Measurements from ENCODE around the gene CRABP2. TPM values are rescaled to one million over a fixed set of nuclear protein-coding genes. Genes with fewer than 3 reads are reported as not detected.
A peak's percentile ranks its signal among the peaks of the same experiment; 100 is the strongest.

The CRABP2 gene
- total and polyA plus RNA-seq, 5 experiments from 2014 or later: 0.44 to 2.9 TPM; not detected in 3

GRCh38 chr1:156693848-156694689, 11.3 kb downstream of the CRABP2 start:
- H3K9me3 Mint-ChIP-seq: no peaks in the 10 kb centered on the region
- H3K36me3 Mint-ChIP-seq: peaks cover 0 to 1% (median 0%) of the 10 kb centered on the region in 3 donors
- H3K4me1 Mint-ChIP-seq: peaks cover 19 to 30% (median 25%) of the 10 kb centered on the region in 4 donors
- ATAC-seq (no peak), DNase-seq (peak in 1 of 10 donors; percentile 50)
- POLR2A ChIA-PET: no interaction called here
- H3K27ac Mint-ChIP-seq: peak overlapping the region in 3 of 10 donors; percentile 20 to 74 (median 59)
- H3K27me3 Mint-ChIP-seq: peaks cover 28 to 82% (median 64%) of the 10 kb centered on the region in 5 donors
- H3K4me3 Mint-ChIP-seq: peak overlapping the region in 1 of 10 donors; percentile 15

DNA sequence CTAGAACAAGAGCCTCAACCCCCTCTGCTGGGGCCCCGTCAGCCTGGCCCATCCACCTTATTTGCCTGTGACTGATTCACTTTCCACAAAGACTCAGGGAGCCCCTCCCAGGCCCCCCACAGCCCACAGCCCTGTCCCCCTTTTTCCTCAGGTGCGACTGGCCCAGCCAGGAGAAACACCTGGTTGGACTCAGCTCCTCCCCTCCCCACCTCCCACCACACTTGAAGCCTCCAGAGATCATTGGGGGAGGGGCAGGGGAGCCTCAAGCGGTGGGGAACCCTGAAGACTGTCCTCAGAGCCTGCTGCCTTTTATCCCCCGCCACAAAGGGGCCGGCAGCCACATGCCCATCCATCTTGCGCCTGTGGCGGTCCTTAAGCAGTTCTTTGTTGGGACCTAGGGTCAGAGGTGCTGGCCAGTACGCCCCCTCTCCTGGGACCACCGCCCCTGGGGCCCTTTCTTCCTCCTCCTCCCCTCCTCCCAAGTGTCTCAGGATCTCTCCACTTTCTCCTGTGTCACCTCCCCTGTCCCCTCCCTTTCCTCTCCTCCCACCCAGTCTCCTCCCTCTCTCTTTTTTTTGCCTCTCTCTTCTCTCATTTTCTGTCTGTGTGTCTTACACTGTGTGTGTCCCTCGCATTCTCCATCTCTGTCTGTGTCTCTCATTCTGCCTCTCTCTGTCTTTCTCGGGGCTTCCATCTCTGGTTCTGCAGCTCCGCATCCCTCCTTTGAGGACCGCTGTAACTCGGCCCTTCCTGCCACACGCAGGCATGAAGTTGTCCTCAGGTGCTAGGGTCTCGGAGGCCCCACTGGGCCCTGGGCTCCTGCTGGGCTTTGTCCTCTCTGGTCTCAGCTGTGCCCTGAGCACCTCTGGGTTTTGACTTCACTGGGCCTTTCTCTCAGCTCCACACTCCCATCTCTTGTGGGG, 12.2 kb downstream of the CRABP2 start:
- Mint-ChIP-seq H3K4me3 (peak overlapping the region in 3 of 10 donors; percentile 15 to 64 (median 36)), H3K36me3 (no peaks in the 10 kb centered on the region), H3K4me1 (peaks cover 19 to 32% (median 25%) of the 10 kb centered on the region in 4 donors), H3K27me3 (peaks cover 28 to 75% (median 57%) of the 10 kb centered on the region in 5 donors), H3K27ac (peak overlapping the region in 3 of 10 donors; percentile 25 to 72 (median 63)), H3K9me3 (no peaks in the 10 kb centered on the region)
- peak in 5 of 10 donors; percentile 12 to 60 (median 21) for DNase-seq
- POLR2A ChIA-PET: no interaction called here
- ATAC-seq: peak in 1 of 2 donors; percentile 15

- Mint-ChIP-seq H3K4me3 (peak overlapping the region in 2 of 10 donors; percentile 7 to 41), H3K27me3 (peaks cover 28 to 69% (median 53%) of the 10 kb centered on the region in 5 donors), H3K27ac (peak overlapping the region in 2 of 10 donors; percentile 67 to 72), H3K9me3 (no peaks in the 10 kb centered on the region), H3K4me1 (peaks cover 19 to 32% (median 25%) of the 10 kb centered on the region in 4 donors), H3K36me3 (no peaks in the 10 kb centered on the region)
- DNase-seq (peak in 1 of 10 donors; percentile 38), ATAC-seq (no peak)
- POLR2A ChIA-PET: interaction anchor here (0.7 kb wide), 1 partner anchor 21 kb away, joined by 3 read pairs; no protein-coding TSS in a partner anchor
These were observed 12.9 kb downstream of the CRABP2 start for GRCh38 chr1:156692441-156692924.

DNA sequence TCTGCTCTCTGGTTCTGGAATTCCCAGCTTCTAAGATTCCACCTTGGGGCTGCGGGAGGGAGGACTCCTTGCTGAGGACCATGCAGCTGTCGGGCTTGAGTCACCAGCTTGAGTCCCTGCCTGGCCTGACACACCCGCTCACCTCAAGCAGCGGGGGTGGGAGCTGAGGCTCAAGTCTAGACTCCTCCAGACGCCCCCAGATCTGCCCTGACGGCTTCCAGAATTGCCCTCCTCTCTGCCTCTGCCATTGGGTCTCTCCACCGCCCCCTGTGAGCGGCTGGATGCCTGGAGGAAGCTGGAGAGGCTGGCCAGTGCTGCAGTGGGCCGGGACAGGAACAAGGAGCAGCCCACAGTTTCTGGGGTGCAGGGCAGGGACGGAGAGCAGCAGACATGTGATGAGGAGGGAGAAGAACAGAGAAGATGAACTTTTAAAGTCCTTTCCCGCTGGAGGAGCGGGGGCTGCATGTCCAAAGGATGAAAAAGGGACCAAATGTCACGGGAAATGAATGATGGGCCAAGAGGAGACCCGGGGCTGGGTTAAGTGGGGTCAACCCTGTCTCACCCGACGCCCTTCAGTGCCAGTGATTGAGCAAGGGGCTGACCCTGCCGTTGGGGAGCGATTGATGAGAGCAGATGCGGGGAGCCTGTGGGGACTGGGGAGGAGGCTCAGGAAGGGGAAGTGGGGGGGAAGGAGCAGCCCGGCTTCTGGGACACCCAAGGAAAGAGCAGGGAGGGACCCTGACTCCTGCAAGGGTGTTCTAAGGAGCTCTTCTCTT, 13.5 kb downstream of the CRABP2 start:
- POLR2A ChIA-PET: interaction anchor here (0.7 kb wide), 1 partner anchor 22 kb away, joined by 3 read pairs; no protein-coding TSS in a partner anchor
- DNase-seq: peak in 1 of 10 donors; percentile 59
- Mint-ChIP-seq H3K4me3 (peak overlapping the region in 2 of 10 donors; percentile 7 to 41), H3K27ac (peak overlapping the region in 3 of 10 donors; percentile 67 to 74 (median 72)), H3K9me3 (no peaks in the 10 kb centered on the region), H3K4me1 (peaks cover 19 to 32% (median 25%) of the 10 kb centered on the region in 4 donors), H3K27me3 (peaks cover 28 to 66% (median 46%) of the 10 kb centered on the region in 5 donors), H3K36me3 (no peaks in the 10 kb centered on the region)
- ATAC-seq: no peak

DNA sequence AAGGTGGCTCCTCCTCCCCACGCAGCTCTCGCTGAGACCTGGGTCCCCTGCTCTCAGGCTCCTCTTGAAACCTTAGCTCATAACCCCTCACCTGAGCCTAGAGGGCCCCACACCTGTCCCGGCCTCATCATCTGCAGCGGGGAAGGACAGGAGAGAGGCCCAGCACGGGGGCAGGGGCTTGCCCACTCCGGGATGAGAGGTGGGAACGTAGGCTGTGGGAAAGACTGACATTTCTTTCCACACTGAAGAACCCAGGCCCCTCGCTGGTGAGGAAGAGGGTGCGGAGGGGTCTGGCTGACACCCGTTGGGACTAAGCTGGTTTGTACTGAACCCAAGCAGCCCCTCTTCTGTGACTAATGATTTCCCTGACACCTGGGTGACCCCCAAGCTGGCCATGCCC, 14.2 kb downstream of the CRABP2 start:
- Mint-ChIP-seq H3K27ac (no peak overlapping the region), H3K4me3 (no peak overlapping the region), H3K9me3 (no peaks in the 10 kb centered on the region), H3K36me3 (no peaks in the 10 kb centered on the region), H3K4me1 (peaks cover 18 to 32% (median 25%) of the 10 kb centered on the region in 4 donors), H3K27me3 (peaks cover 24 to 62% (median 42%) of the 10 kb centered on the region in 5 donors)
- POLR2A ChIA-PET: interaction anchor here (0.8 to 2.9 kb wide), 3 partner anchors 14 to 37 kb away, joined by 3 to 22 read pairs (median 12); partner anchors contain the start of genes CRABP2, ISG20L2 and METTL25B
- DNase-seq: no peak
- no peak for ATAC-seq

DNA sequence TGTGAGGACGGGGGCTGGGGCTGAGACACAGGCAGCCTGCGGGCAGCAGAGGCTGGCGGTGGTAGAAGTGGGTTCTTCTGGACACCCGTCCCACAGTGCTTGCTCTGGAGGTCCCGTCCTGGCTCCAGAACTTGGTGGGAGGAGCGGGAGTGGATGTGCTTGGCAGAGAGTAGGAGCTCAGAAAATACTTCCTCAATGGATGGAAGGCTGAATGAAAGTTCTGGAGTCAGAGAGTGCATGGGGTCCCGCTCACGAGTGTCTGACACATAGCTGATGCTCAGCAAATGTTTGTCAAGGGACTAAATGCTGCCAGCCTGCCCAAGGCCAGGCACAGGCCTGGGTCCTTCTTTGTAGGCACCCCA, 14.7 kb downstream of the CRABP2 start:
- no peak for ATAC-seq
- peak overlapping the region in 2 of 10 donors; percentile 33 to 42 for H3K27ac Mint-ChIP-seq

GRCh38 chr1:156689953-156690674, 15.3 kb downstream of the CRABP2 start:
- H3K27ac Mint-ChIP-seq: peak overlapping the region in 2 of 10 donors; percentile 71 to 83
- H3K36me3 Mint-ChIP-seq: no peaks in the 10 kb centered on the region
- no peaks in the 10 kb centered on the region for H3K9me3 Mint-ChIP-seq
- peaks cover 18 to 32% (median 25%) of the 10 kb centered on the region in 4 donors for H3K4me1 Mint-ChIP-seq
- H3K27me3 Mint-ChIP-seq: peaks cover 24 to 65% (median 42%) of the 10 kb centered on the region in 5 donors
- no peak for DNase-seq
- POLR2A ChIA-PET: interaction anchor here (0.7 to 2.9 kb wide), 7 partner anchors 15 to 233 kb away, joined by 3 to 22 read pairs (median 5); partner anchors contain the start of genes CRABP2, ISG20L2, METTL25B and PRCC
- no peak for ATAC-seq
- peak overlapping the region in 2 of 10 donors; percentile 13 to 87 for H3K4me3 Mint-ChIP-seq

More for the DNA sequence above, 14.7 kb downstream of the CRABP2 start:
- Mint-ChIP-seq H3K27me3 (peaks cover 24 to 63% (median 42%) of the 10 kb centered on the region in 5 donors), H3K4me1 (peaks cover 18 to 32% (median 25%) of the 10 kb centered on the region in 4 donors), H3K9me3 (no peaks in the 10 kb centered on the region), H3K4me3 (no peak overlapping the region), H3K36me3 (no peaks in the 10 kb centered on the region)
- DNase-seq: no peak
- POLR2A ChIA-PET: interaction anchor here (0.8 to 2.9 kb wide), 3 partner anchors 15 to 37 kb away, joined by 3 to 22 read pairs (median 12); partner anchors contain the start of genes CRABP2, ISG20L2 and METTL25B

GRCh38 chr1:156689035-156689952, 16.1 kb downstream of the CRABP2 start:
- POLR2A ChIA-PET: interaction anchor here (0.7 to 2.9 kb wide), 6 partner anchors 17 to 232 kb away, joined by 3 to 22 read pairs (median 8); partner anchors contain the start of genes CRABP2, ISG20L2, METTL25B and PRCC
- peak overlapping the region in 5 of 10 donors; percentile 71 to 87 (median 82) for H3K27ac Mint-ChIP-seq
- H3K36me3 Mint-ChIP-seq: no peaks in the 10 kb centered on the region
- H3K9me3 Mint-ChIP-seq: no peaks in the 10 kb centered on the region
- peak overlapping the region in 9 of 10 donors; percentile 13 to 87 (median 59) for H3K4me3 Mint-ChIP-seq
- peaks cover 18 to 36% (median 29%) of the 10 kb centered on the region in 4 donors for H3K4me1 Mint-ChIP-seq
- ATAC-seq (peak; percentile 97), DNase-seq (peak; percentile 63 to 89 (median 76))
- H3K27me3 Mint-ChIP-seq: peaks cover 21 to 59% (median 37%) of the 10 kb centered on the region in 5 donors

DNA sequence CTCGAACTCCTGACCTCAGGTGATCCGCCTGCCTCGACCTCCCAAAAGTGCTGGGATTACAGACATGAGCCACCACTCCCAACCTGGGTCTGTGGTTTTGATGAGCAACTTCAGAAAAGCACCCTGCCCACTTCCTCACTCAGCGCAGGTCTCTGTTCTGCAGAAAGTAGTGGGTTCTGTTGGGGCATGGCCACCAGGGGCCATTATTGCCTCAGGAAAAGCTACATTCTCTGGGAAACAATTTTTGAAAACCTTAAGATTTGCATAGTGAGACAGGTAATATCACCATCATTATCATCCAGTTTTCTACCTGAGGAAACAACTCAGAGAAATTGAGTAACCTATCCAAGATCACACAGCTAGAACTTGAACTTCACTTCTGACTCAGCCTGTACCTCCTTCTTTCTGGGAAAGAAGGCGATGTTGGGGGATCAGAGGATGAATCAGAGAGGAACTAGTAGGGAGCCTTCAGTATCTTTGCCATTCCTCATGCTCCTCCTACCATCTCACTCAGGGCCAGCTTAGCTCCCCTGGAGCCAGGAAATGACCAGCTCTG, 21.1 kb downstream of the CRABP2 start:
- Mint-ChIP-seq H3K27me3 (peaks cover 14 to 38% (median 31%) of the 10 kb centered on the region in 5 donors), H3K27ac (peak overlapping the region in 1 of 10 donors; percentile 37), H3K9me3 (no peaks in the 10 kb centered on the region), H3K4me3 (no peak overlapping the region), H3K4me1 (peaks cover 2 to 21% (median 19%) of the 10 kb centered on the region in 4 donors), H3K36me3 (no peaks in the 10 kb centered on the region)
- POLR2A ChIA-PET: interaction anchor here (1.6 kb wide), 1 partner anchor 44 kb away, joined by 5 read pairs; the partner anchor contains the start of genes ISG20L2 and METTL25B
- ATAC-seq (peak; percentile 53 to 79), DNase-seq (peak in 2 of 10 donors; percentile 31 to 41)
